ENCODE results near the gene SLC48A1.

DNA sequence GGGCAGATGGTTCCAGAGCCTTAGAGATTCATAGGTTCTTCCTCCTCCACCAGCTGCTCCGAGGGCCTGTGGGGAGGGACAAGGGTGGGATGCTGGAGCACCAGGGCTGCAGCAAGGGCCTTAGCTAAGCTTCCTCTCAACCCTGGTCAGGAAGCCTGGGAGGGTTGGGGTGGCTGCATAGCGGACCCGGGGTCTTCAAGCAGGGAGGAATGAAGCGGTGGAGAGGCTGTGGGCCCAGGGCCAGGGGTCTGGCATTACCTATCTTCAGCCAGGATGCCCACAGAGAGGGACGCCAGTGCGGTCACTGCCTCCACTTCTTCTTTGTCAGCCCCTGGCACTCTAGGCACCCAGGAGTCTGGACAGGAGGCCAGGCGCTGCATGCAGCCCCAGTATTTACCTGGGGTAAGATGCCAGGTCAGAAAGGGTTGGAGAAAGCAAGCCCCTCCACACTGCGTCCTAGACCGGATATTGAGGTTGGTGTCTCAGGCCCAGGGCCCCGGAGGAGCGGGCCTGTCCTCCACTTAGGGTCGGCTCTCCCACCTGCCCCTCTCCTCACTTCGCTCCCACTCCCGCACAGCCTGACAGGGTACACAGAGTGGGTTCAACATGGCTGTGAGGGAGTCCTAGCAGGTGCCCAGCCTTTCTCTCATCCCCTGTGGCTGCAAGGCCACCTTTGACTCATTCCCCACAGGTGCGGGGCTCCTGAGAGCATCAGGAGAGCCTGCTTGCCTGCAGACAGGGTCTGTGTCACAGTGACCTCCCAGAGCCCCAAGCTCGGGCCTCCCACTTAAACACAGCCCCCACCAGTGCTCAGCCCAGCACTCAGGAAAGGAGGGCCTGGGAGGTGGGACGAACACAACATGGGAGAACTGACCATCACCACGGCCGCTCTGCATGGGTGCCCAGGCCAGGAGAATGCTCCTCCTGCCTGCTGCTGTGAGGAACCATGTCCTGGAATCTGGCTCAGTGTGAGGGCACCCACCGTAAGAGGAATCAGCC lies 11.1 kb downstream of the SLC48A1 start:
- TF ChIP-seq ZNF70 (CRISPR knock-in tag; IDR thresholded peaks at IDR 0.05) (no peak), ARNTL (CRISPR knock-in tag; IDR thresholded peaks at IDR 0.05; ENCODE audit: borderline replicate concordance, low read depth) (no peak), CSRNP3 (CRISPR knock-in tag; IDR thresholded peaks at IDR 0.05) (no peak), RARB (CRISPR knock-in tag; IDR thresholded peaks at IDR 0.05) (no peak), PATZ1 (CRISPR knock-in tag; IDR thresholded peaks at IDR 0.05; ENCODE audit: borderline replicate concordance) (no peak), ZNF565 (CRISPR knock-in tag; conservative IDR thresholded peaks at IDR 0.05; ENCODE audit: low read depth) (no peak), PPARA (CRISPR knock-in tag; IDR thresholded peaks at IDR 0.05; ENCODE audit: borderline replicate concordance) (no peak), ISL1 (CRISPR knock-in tag; IDR thresholded peaks at IDR 0.05) (no peak), CREB5 (CRISPR knock-in tag; IDR thresholded peaks at IDR 0.05; ENCODE audit: low read depth) (no peak), SNAI2 (CRISPR knock-in tag; IDR thresholded peaks at IDR 0.05) (no peak), OSR1 (CRISPR knock-in tag; IDR thresholded peaks at IDR 0.05) (no peak), TOX (CRISPR knock-in tag; IDR thresholded peaks at IDR 0.05; ENCODE audit: borderline replicate concordance) (no peak), CSDC2 (CRISPR knock-in tag; IDR thresholded peaks at IDR 0.05) (no peak)
- TF ChIP-seq, protein P1, sequence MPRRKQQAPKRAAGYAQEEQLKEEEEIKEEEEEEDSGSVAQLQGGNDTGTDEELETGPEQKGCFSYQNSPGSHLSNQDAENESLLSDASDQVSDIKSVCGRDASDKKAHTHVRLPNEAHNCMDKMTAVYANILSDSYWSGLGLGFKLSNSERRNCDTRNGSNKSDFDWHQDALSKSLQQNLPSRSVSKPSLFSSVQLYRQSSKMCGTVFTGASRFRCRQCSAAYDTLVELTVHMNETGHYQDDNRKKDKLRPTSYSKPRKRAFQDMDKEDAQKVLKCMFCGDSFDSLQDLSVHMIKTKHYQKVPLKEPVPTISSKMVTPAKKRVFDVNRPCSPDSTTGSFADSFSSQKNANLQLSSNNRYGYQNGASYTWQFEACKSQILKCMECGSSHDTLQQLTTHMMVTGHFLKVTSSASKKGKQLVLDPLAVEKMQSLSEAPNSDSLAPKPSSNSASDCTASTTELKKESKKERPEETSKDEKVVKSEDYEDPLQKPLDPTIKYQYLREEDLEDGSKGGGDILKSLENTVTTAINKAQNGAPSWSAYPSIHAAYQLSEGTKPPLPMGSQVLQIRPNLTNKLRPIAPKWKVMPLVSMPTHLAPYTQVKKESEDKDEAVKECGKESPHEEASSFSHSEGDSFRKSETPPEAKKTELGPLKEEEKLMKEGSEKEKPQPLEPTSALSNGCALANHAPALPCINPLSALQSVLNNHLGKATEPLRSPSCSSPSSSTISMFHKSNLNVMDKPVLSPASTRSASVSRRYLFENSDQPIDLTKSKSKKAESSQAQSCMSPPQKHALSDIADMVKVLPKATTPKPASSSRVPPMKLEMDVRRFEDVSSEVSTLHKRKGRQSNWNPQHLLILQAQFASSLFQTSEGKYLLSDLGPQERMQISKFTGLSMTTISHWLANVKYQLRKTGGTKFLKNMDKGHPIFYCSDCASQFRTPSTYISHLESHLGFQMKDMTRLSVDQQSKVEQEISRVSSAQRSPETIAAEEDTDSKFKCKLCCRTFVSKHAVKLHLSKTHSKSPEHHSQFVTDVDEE (CRISPR knock-in tag; IDR thresholded peaks at IDR 0.05): no peak

Data from SK-N-SH treated with all-trans-retinoic acid at 6 μM for 48 hours (cell line).